Upper lobe of left lung (tissue), 6 donors: Measurements from ENCODE around the gene EID1. TPM values are rescaled to one million over a fixed set of nuclear protein-coding genes. Genes with fewer than 3 reads are reported as not detected.
"Not testable (repeated sequence)": the region's sequence is repeated elsewhere in the genome, so short reads cannot be mapped to it uniquely, and the experiment has no call there.

Experiments used
- ATAC-seq, 2 donors: fragments of 200-7000 bp; cut with Tn5 transposase; one replicate each; pipeline ENCODE4 v1.9.1; 2022; ENCODE audit warnings: mild to moderate bottlenecking in 2 of 2, moderate library complexity in 2 of 2; ENCODE audit not compliant: low FRiP score in 2 of 2
- DNase-seq, 2 donors: peaks; one replicate each; pipeline ENCODE4 v3.0.0-alpha.2; 2019 to 2020
- H3K27ac ChIP-seq, 4 donors: fragments of 200-600 bp; sonication (generic); one replicate each; pipeline ENCODE4 v1.5.1; 2016 to 2019
- H3K27me3 ChIP-seq, 4 donors: fragments of 200-600 bp; sonication (generic); one replicate each; pipeline ENCODE4 v1.5.1; 2017 to 2019
- H3K36me3 ChIP-seq, 4 donors: fragments of 200-600 bp; sonication (generic); one replicate each; pipeline ENCODE4 v1.5.1; 2016 to 2019
- H3K4me1 ChIP-seq, 4 donors: fragments of 200-600 bp; sonication (generic); one replicate each; pipeline ENCODE4 v1.5.1; 2018 to 2019
- H3K4me3 ChIP-seq, 4 donors: fragments of 200-600 bp; sonication (generic); one replicate each; pipeline ENCODE4 v1.5.1; 2017 to 2019; ENCODE audit warnings: mild to moderate bottlenecking in 2 of 4, moderate library complexity in 1 of 4
- H3K9me3 ChIP-seq, 4 donors: fragments of 200-600 bp; sonication (generic); one replicate each; pipeline ENCODE4 v1.5.1; 2018 to 2019
- EP300 ChIP-seq, 4 donors: sonication (generic); formaldehyde crosslinking; IDR thresholded peaks; one replicate each; pipeline ENCODE4 v1.5.1; 2017; ENCODE audit warnings: antibody characterized with exemption in 4 of 4, control low read depth in 2 of 4
- POLR2A ChIP-seq, 4 donors: fragments of 450-650 bp; IDR thresholded peaks; one replicate each; pipeline ENCODE4 v1.5.1; 2016 to 2017; ENCODE audit warnings: antibody characterized with exemption in 4 of 4, mild to moderate bottlenecking in 2 of 4
- POLR2AphosphoS5 ChIP-seq, 2 donors: sonication (generic); formaldehyde crosslinking; IDR thresholded peaks; one replicate each; pipeline ENCODE4 v1.5.1; 2017; ENCODE audit warnings: antibody characterized with exemption in 2 of 2
- WGBS, 2 donors: methylation state at CpG; one replicate each; pipeline ENCODE4 v1.1.5; 2017 to 2018; 5-methylcytosine and 5-hydroxymethylcytosine counted together
- total RNA-seq, 6 donors: library from RNA; depleted of rRNA in 4 of 6; stranded (reverse); fragments of >200 nt in 4 of 6; gene quantifications; one replicate each; pipeline versions ENCODE4 v1.1.0 to v1.2.1, GENCODE V29; 2016 to 2021
- TF ChIP-seq, protein P1 (sequence below), 6 experiments: fragments of 450-650 bp in 4 of 6; fragments of 200-600 bp in 2 of 6; sonication (generic) in 2 of 6; IDR thresholded peaks; one replicate each; pipeline ENCODE4 v1.5.1; 2016 to 2019; ENCODE audit warnings: antibody characterized with exemption in 6 of 6
- donor health status: DM: no; HTN: no; CAD: no; lungs with moderate emphysema.
- donor health status: DM: no; HTN: yes; CAD: no; lungs with severe emphysema.

Gene EID1
- total RNA-seq, 6 donors from 2014 or later: 56.6 to 147 (median 109) TPM

DNA sequence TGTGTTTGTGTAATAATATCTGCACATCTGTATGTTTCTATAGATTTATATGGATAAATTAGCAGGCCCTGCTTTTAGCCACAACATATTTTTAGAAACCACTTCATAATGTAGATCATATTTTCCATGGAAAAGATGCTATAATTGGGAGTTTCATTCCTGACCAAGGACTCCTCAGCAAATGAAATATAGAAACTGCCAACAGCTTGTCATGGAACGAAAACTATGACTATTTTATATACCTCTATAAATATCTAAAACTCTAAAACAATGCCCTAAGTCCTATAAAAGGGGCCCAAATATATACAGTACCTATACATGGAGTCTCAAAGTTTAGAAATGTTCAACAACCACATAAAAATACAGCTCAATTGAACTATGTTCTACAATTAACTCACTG lies 27.9 kb downstream of the EID1 start:
- Histone ChIP-seq H3K4me1 (no peaks in the 10 kb centered on the region), H3K9me3 (no peaks in the 10 kb centered on the region), H3K4me3 (no peak overlapping the region), H3K27me3 (no peaks in the 10 kb centered on the region), H3K36me3 (no peaks in the 10 kb centered on the region), H3K27ac (no peak overlapping the region)
- ATAC-seq (no peak), DNase-seq (no peak)
- no peak for TF ChIP-seq POLR2A (IDR thresholded peaks at IDR 0.05)
- TF ChIP-seq, protein P1, sequence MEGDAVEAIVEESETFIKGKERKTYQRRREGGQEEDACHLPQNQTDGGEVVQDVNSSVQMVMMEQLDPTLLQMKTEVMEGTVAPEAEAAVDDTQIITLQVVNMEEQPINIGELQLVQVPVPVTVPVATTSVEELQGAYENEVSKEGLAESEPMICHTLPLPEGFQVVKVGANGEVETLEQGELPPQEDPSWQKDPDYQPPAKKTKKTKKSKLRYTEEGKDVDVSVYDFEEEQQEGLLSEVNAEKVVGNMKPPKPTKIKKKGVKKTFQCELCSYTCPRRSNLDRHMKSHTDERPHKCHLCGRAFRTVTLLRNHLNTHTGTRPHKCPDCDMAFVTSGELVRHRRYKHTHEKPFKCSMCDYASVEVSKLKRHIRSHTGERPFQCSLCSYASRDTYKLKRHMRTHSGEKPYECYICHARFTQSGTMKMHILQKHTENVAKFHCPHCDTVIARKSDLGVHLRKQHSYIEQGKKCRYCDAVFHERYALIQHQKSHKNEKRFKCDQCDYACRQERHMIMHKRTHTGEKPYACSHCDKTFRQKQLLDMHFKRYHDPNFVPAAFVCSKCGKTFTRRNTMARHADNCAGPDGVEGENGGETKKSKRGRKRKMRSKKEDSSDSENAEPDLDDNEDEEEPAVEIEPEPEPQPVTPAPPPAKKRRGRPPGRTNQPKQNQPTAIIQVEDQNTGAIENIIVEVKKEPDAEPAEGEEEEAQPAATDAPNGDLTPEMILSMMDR (IDR thresholded peaks at IDR 0.05): no peak
- no peak for TF ChIP-seq EP300 (IDR thresholded peaks at IDR 0.05)
- no peak for TF ChIP-seq POLR2AphosphoS5 (IDR thresholded peaks at IDR 0.05)
- 81 to 91% methylated on average over 1 of the region's 1 CpG for WGBS, 2 donors

DNA sequence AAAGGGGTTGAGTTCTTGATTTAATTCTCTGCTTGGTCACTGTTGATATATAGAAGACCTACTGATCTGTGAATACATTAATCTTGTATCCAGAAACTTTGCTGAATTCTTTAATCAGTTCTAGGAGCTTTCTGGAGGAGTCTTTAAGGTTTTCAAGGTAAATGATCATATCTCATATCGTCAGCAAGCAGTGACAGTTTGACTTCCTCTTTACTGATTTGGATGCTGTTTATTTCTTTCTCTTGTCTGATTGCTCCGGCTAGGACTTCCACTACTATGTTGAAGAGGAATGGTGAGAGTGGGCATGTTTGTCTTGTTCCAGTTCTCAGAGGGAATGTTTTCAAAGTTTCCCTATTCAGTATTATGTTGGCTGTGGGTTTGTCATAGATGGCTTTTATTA lies 31.4 kb downstream of the EID1 start:
- not testable (repeated sequence) for H3K4me3 ChIP-seq, DNase-seq, H3K27me3 ChIP-seq, H3K9me3 ChIP-seq, H3K4me1 ChIP-seq, H3K27ac ChIP-seq, H3K36me3 ChIP-seq, ATAC-seq
- 50 to 62% methylated on average over 2 of the region's 2 CpGs for WGBS, 2 donors

DNA sequence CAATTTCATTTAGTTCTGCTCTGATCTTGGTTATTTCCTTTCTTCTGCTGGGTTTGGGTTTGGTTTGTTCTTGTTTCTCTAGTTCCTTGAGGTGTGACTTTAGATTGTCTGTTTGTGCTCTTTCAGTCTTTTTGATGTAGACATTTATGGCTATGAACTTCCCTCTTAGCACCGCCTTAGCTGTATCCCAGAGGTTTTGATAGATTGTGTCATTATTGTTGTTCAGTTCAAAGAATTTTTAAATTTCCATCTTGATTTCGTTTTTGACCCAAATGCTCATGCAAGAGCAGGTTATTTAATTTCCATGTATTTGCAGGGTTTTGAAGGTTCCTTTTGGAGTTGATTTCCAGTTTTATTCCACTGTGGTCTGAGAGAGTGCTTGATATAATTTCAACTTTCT lies 32.6 kb downstream of the EID1 start:
- not testable (repeated sequence) for ATAC-seq, H3K27ac ChIP-seq, H3K4me1 ChIP-seq, H3K36me3 ChIP-seq, H3K9me3 ChIP-seq, H3K27me3 ChIP-seq, DNase-seq, H3K4me3 ChIP-seq
- 77 to 83% methylated on average over 2 of the region's 2 CpGs for WGBS, 2 donors

DNA sequence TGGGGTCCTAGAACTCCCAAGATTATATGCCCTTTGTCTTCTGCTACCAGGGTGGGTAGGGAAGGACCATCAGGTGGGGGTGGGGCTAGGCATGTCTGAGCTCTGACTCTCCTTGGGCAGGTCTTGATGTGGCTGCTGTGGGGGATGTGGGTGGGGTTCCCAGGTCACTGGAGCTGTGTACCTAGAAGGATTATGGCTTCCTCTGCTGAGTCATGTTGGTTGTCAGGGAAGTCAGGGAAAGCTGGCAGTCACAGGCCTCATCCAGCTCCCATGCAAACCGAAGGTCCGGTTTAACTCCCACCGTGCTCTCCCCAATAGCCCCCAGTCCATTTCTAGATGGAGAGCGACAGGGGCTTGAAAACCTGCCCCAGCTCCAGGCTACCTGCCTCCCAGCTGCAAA lies 35.2 kb downstream of the EID1 start:
- DNase-seq: no peak
- Histone ChIP-seq H3K4me3 (no peak overlapping the region), H3K4me1 (no peaks in the 10 kb centered on the region), H3K27me3 (no peaks in the 10 kb centered on the region), H3K27ac (no peak overlapping the region), H3K36me3 (no peaks in the 10 kb centered on the region), H3K9me3 (no peaks in the 10 kb centered on the region)
- TF ChIP-seq POLR2A (IDR thresholded peaks at IDR 0.05): no peak
- ATAC-seq: no peak
- 97 to 100% methylated on average over 4 of the region's 4 CpGs for WGBS, 2 donors

DNA sequence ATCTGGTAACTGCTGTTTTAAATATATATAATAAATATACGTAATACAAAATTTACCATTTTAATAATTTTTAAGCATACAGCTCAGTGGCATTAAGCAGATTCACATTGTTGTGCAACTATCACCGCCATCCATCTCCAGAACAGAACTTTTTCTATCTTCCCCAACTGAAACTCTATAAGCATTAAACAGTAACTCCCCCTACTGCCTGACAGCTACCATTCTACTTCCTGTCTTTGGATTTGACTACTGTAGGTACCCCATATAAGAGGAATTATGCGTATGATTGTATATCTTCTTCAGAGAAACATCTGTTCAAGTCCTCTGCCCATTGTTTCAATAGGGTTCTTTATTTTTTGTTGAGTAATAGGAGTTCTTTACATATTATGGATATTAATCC lies 36.8 kb downstream of the EID1 start:
- no peak for ATAC-seq
- TF ChIP-seq, protein P1 (IDR thresholded peaks at IDR 0.05): no peak
- TF ChIP-seq EP300 (IDR thresholded peaks at IDR 0.05) (no peak), POLR2A (IDR thresholded peaks at IDR 0.05) (no peak), POLR2AphosphoS5 (IDR thresholded peaks at IDR 0.05) (no peak)
- 87 to 90% methylated on average over 3 of the region's 3 CpGs for WGBS, 2 donors

DNA sequence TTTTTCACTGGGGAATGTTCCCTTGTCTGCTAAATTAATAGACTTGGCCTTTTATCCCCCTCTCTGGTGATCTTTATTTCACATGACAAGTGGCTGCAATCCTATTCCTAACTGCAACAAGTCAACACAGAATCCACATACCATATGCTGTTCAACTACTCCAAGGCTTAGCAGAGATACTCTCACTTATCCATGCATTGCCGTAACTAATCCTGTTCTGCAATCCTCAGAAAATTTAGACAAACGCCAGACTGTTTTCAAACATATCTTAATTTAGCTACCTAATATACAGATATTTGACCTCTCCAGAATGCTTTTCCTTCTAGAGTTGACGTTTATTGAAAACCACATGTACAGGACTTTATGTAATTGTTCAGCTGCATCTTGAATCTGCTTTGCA lies 37.9 kb downstream of the EID1 start:
- ATAC-seq (no peak), DNase-seq (no peak)
- Histone ChIP-seq H3K27ac (no peak overlapping the region), H3K4me3 (no peak overlapping the region), H3K9me3 (no peaks in the 10 kb centered on the region), H3K27me3 (no peaks in the 10 kb centered on the region), H3K4me1 (no peaks in the 10 kb centered on the region), H3K36me3 (no peaks in the 10 kb centered on the region)
- WGBS, 2 donors: 64 to 68% methylated on average over 3 of the region's 3 CpGs
- TF ChIP-seq POLR2AphosphoS5 (IDR thresholded peaks at IDR 0.05) (no peak), POLR2A (IDR thresholded peaks at IDR 0.05) (no peak), EP300 (IDR thresholded peaks at IDR 0.05) (no peak)
- TF ChIP-seq, protein P1 (IDR thresholded peaks at IDR 0.05): no peak

More for the DNA sequence above, 36.8 kb downstream of the EID1 start:
- Histone ChIP-seq H3K9me3 (no peaks in the 10 kb centered on the region), H3K4me3 (no peak overlapping the region), H3K36me3 (no peaks in the 10 kb centered on the region), H3K27me3 (no peaks in the 10 kb centered on the region), H3K27ac (no peak overlapping the region), H3K4me1 (no peaks in the 10 kb centered on the region)
- DNase-seq: no peak
